Measurements from ENCODE around the gene TAF1B. TPM values are rescaled to one million over a fixed set of nuclear protein-coding genes. Genes with fewer than 3 reads are reported as not detected.
A peak's percentile ranks its signal among the peaks of the same experiment; 100 is the strongest.

The TAF1B gene
- total and polyA plus RNA-seq, 2 donors (not counting 3 experiments of a cell fraction or from before 2014, with no cell fraction given): 6.3 to 29.4 TPM

- no peak overlapping the region for H3K9ac ChIP-seq (replicated peaks; ENCODE audit: extremely low read depth, insufficient read depth, low read length)
- intact Hi-C loops (cut with micrococcal nuclease) (loop anchor here (5.0 kb wide), 2 partner anchors 108 to 148 kb away; partner anchors contain the start of gene GRHL1), dilution Hi-C loops (cut with MboI; ENCODE audit: extremely low pct_ligation_motif_present, low sequenced_read_pairs) (no loop called here)
- BruUV-seq (replicated peaks): no TSS peak
- POLR2A ChIA-PET: interaction anchor here (1.0 kb wide), 2 partner anchors 9 to 28 kb away, joined by 3 to 4 read pairs; no protein-coding TSS in a partner anchor
- no peak for DNase-seq (ENCODE audit: low read depth, low spot score)
- H3K4me1 ChIP-seq (ENCODE audit: control insufficient read depth, extremely low read depth, insufficient read depth, low read length): peaks cover 28% of the 10 kb centered on the region
- H3K9me1 ChIP-seq (replicated peaks; ENCODE audit: control insufficient read depth, extremely low read depth, insufficient read depth, low read length): no peaks in the 10 kb centered on the region
- no peaks in the 10 kb centered on the region for H4K20me1 ChIP-seq (replicated peaks; ENCODE audit: control insufficient read depth, extremely low read depth, insufficient read depth, low read length)
- TF ChIP-seq POLR2AphosphoS5 (IDR thresholded peaks at IDR 0.05; ENCODE audit: insufficient read depth, low read depth, low read length) (no peak), MYC (IDR thresholded peaks at IDR 0.05; ENCODE audit: low read depth, low read length) (no peak), POLR2A (IDR thresholded peaks at IDR 0.05; ENCODE audit: low read depth, low read length) (no peak), FOS (IDR thresholded peaks at IDR 0.05; ENCODE audit: borderline replicate concordance, insufficient read depth, low read length) (no peak), EZH2 (IDR thresholded peaks at IDR 0.05; ENCODE audit: borderline replicate concordance, low read depth, low read length, severe bottlenecking) (no peak), GATA2 (IDR thresholded peaks at IDR 0.05; ENCODE audit: insufficient read depth, insufficient read length, low read depth, low read length) (no peak), JUN (IDR thresholded peaks at IDR 0.05; ENCODE audit: borderline replicate concordance, insufficient read depth, insufficient read length, low read depth) (no peak), MAX (IDR thresholded peaks at IDR 0.05; ENCODE audit: insufficient read depth, insufficient read length) (no peak), CTCF (IDR thresholded peaks at IDR 0.05; ENCODE audit: extremely low read depth in 1 of 2, insufficient read depth in 1 of 2, low read depth in 1 of 2, low read length in 2 of 2) (no peak)
- no peak overlapping the region for H2AFZ ChIP-seq (ENCODE audit: low read depth, low read length)
- H3K27ac ChIP-seq (ENCODE audit: insufficient read depth, low read depth, low read length): no peak overlapping the region
- CTCF ChIA-PET: interaction anchor here (1.3 to 2.2 kb wide), 2 partner anchors 30 to 74 kb away, joined by 8 to 10 read pairs; no protein-coding TSS in a partner anchor
- no peaks in the 10 kb centered on the region for H3K27me3 ChIP-seq (ENCODE audit: control insufficient read depth in 2 of 2, insufficient read depth in 2 of 2, low read length in 2 of 2)
- H3K36me3 ChIP-seq (ENCODE audit: control insufficient read depth in 2 of 2, extremely low read depth in 1 of 2, insufficient read depth in 2 of 2, low read length in 2 of 2): peaks cover 4 to 5% of the 10 kb centered on the region in 2 experiments
- no peaks in the 10 kb centered on the region for H3K9me3 ChIP-seq (replicated peaks; ENCODE audit: control insufficient read depth, insufficient read depth, low read length)
- no peak for FAIRE-seq
- peak overlapping the region in 1 of 3 experiments; percentile 86 for H3K4me3 ChIP-seq (replicated peaks in 1 of 3; ENCODE audit: insufficient read depth in 1 of 3, low read depth in 1 of 3, low read length in 3 of 3)
- peaks cover 45% of the 10 kb centered on the region for H3K79me2 ChIP-seq (ENCODE audit: control insufficient read depth, insufficient read depth, low read length)
- H3K4me2 ChIP-seq (ENCODE audit: insufficient read depth, low read length): peak overlapping the region; percentile 87
Observed at GRCh38 chr2:9844576-9844975, 1.3 kb downstream of the TAF1B start.

Data from endothelial cell of umbilical vein (primary cell).